Measurements from ENCODE around the gene CA10. TPM values are rescaled to one million over a fixed set of nuclear protein-coding genes. Genes with fewer than 3 reads are reported as not detected.
A peak's percentile ranks its signal among the peaks of the same experiment; 100 is the strongest.

Gene CA10
- total RNA-seq, 2 donors from 2014 or later, result 0.22 to 0.37 TPM

GRCh38 chr17:51608251-51608933 is 550.1 kb downstream of the CA10 start:
- H3K4me1 ChIP-seq (ENCODE audit: control insufficient read depth, insufficient read depth, low read length), result peaks cover 13% of the 10 kb centered on the region
- peaks cover 12% of the 10 kb centered on the region for H3K27me3 ChIP-seq (ENCODE audit: control insufficient read depth, insufficient read depth, low read length, poor library complexity, severe bottlenecking)
- no peaks in the 10 kb centered on the region for H3K36me3 ChIP-seq (ENCODE audit: control insufficient read depth, insufficient read depth, low read length)
- WGBS, 2 experiments (ENCODE audit: insufficient coverage in 1 of 2, insufficient read length in 1 of 2), result 87 to 91% methylated on average over 8 to 9 of the region's 9 CpGs
- H3K27ac ChIP-seq (ENCODE audit: low read depth, low read length), result peak overlapping the region; percentile 32
- H3K9me3 ChIP-seq (ENCODE audit: control insufficient read depth, low read length), result no peaks in the 10 kb centered on the region
- peaks cover 20% of the 10 kb centered on the region for H3K4me1 Mint-ChIP-seq
- TF ChIP-seq CTCF (conservative IDR thresholded peaks at IDR 0.05), result no peak
- H3K9me3 Mint-ChIP-seq, result no peaks in the 10 kb centered on the region
- no peaks in the 10 kb centered on the region for H3K36me3 Mint-ChIP-seq (ENCODE audit: low read depth)
- H3K27ac Mint-ChIP-seq, result peak overlapping the region; percentile 65
- H3K4me3 ChIP-seq (ENCODE audit: low read length), result peak overlapping the region; percentile 25
- peaks cover 10% of the 10 kb centered on the region for H3K27me3 Mint-ChIP-seq (ENCODE audit: insufficient read depth)
- peak overlapping the region; percentile 44 for H3K9ac ChIP-seq (ENCODE audit: extremely low read depth, low read length, poor library complexity, severe bottlenecking)
- no peak for DNase-seq
- no peak overlapping the region for H3K4me3 Mint-ChIP-seq

- Histone ChIP-seq H3K4me1 (ENCODE audit: control insufficient read depth, insufficient read depth, low read length) (peaks cover 13% of the 10 kb centered on the region), H3K9ac (ENCODE audit: extremely low read depth, low read length, poor library complexity, severe bottlenecking) (peak overlapping the region; percentile 44), H3K4me3 (ENCODE audit: low read length) (no peak overlapping the region), H3K27ac (ENCODE audit: low read depth, low read length) (peak overlapping the region; percentile 32), H3K9me3 (ENCODE audit: control insufficient read depth, low read length) (no peaks in the 10 kb centered on the region), H3K27me3 (ENCODE audit: control insufficient read depth, insufficient read depth, low read length, poor library complexity, severe bottlenecking) (peaks cover 12% of the 10 kb centered on the region), H3K36me3 (ENCODE audit: control insufficient read depth, insufficient read depth, low read length) (no peaks in the 10 kb centered on the region)
- TF ChIP-seq CTCF (conservative IDR thresholded peaks at IDR 0.05), result no peak
- Mint-ChIP-seq H3K9me3 (no peaks in the 10 kb centered on the region), H3K4me3 (no peak overlapping the region), H3K4me1 (peaks cover 21% of the 10 kb centered on the region), H3K36me3 (ENCODE audit: low read depth) (no peaks in the 10 kb centered on the region), H3K27me3 (ENCODE audit: insufficient read depth) (peaks cover 10% of the 10 kb centered on the region), H3K27ac (peak overlapping the region; percentile 19)
- 12 to 27% methylated on average over 2 of the region's 2 CpGs for WGBS, 2 experiments (ENCODE audit: insufficient coverage in 1 of 2, insufficient read length in 1 of 2)
- DNase-seq, result peak; percentile 59
Observed at GRCh38 chr17:51607512-51607911, 551.0 kb downstream of the CA10 start.

GRCh38 chr17:51604299-51605020 is 554.1 kb downstream of the CA10 start:
- 100% methylated on average over 1 of the region's 2 CpGs; no CpG with 5 or more reads in 1 of the 2 experiments for WGBS, 2 experiments (ENCODE audit: insufficient coverage in 1 of 2, insufficient read length in 1 of 2)
- Histone ChIP-seq H3K4me1 (ENCODE audit: control insufficient read depth, insufficient read depth, low read length) (peaks cover 13% of the 10 kb centered on the region), H3K27me3 (ENCODE audit: control insufficient read depth, insufficient read depth, low read length, poor library complexity, severe bottlenecking) (peaks cover 12% of the 10 kb centered on the region), H3K27ac (ENCODE audit: low read depth, low read length) (no peak overlapping the region), H3K36me3 (ENCODE audit: control insufficient read depth, insufficient read depth, low read length) (no peaks in the 10 kb centered on the region), H3K9ac (ENCODE audit: extremely low read depth, low read length, poor library complexity, severe bottlenecking) (no peak overlapping the region), H3K9me3 (ENCODE audit: control insufficient read depth, low read length) (no peaks in the 10 kb centered on the region), H3K4me3 (ENCODE audit: low read length) (no peak overlapping the region)
- Mint-ChIP-seq H3K27ac (no peak overlapping the region), H3K36me3 (ENCODE audit: low read depth) (no peaks in the 10 kb centered on the region), H3K27me3 (ENCODE audit: insufficient read depth) (peaks cover 2% of the 10 kb centered on the region), H3K9me3 (no peaks in the 10 kb centered on the region), H3K4me3 (no peak overlapping the region), H3K4me1 (peaks cover 36% of the 10 kb centered on the region)
- DNase-seq, result no peak
- no peak for TF ChIP-seq CTCF (conservative IDR thresholded peaks at IDR 0.05)
